H1 (cell line): ENCODE measurements around the gene CPM. TPM values are rescaled to one million over a fixed set of nuclear protein-coding genes. Genes with fewer than 3 reads are reported as not detected.

Source experiments
- BRCA1 ChIP-seq: IDR thresholded peaks from 2 replicates; pipeline ENCODE4 v1.6.1; 2012; ENCODE audit warnings: low read depth, low read length, improper control_type of control experiment
- CHD2 ChIP-seq: IDR thresholded peaks from 2 replicates; pipeline ENCODE4 v1.6.1; 2012; ENCODE audit warnings: low read length, improper control_type of control experiment
- CREB1 ChIP-seq: IDR thresholded peaks from 2 replicates; pipeline ENCODE4 v1.6.1; 2012; ENCODE audit warnings: inconsistent platforms
- EGR1 ChIP-seq: IDR thresholded peaks from 2 replicates; pipeline ENCODE4 v1.6.1; 2011; ENCODE audit warnings: low read depth, low read length, borderline replicate concordance
- FOSL1 ChIP-seq: IDR thresholded peaks from 2 replicates; pipeline ENCODE4 v1.6.1; 2011; ENCODE audit warnings: mild to moderate bottlenecking, low read depth, low read length, moderate library complexity; ENCODE audit not compliant: insufficient read depth
- JUND ChIP-seq: IDR thresholded peaks from 2 replicates; pipeline ENCODE4 v1.6.1; 2011; ENCODE audit warnings: mild to moderate bottlenecking, improper control_type of control experiment, low read length
- MAFK ChIP-seq: IDR thresholded peaks from 2 replicates; pipeline ENCODE4 v1.6.1; 2012; ENCODE audit warnings: low read depth, mild to moderate bottlenecking, improper control_type of control experiment, low read length
- NANOG ChIP-seq: IDR thresholded peaks from 2 replicates; pipeline ENCODE4 v1.6.1; 2011; ENCODE audit warnings: low read length, low read depth, mild to moderate bottlenecking, inconsistent platforms; ENCODE audit not compliant: insufficient read depth, poor library complexity, severe bottlenecking
- RBBP5 ChIP-seq: IDR thresholded peaks from 2 replicates; pipeline ENCODE4 v1.7.1; 2012; ENCODE audit warnings: low read depth, mild to moderate bottlenecking, inconsistent platforms, low read length, moderate library complexity, borderline replicate concordance
- SP4 ChIP-seq: IDR thresholded peaks from 2 replicates; pipeline ENCODE4 v1.6.1; 2012; ENCODE audit warnings: low read length, inconsistent platforms
- SUZ12 ChIP-seq: fragments of 200-600 bp; sonication (generic); IDR thresholded peaks from 2 replicates; pipeline ENCODE4 v1.6.1; 2012; ENCODE audit warnings: mild to moderate bottlenecking, inconsistent platforms, low read length, moderate library complexity, mixed read lengths
- polyA plus RNA-seq, 7 experiments: library from polyadenylated mRNA; depleted of rRNA in 3 of 7; stranded (reverse) in 5 of 7; unstranded in 2 of 7; fragments of >200 nt in 5 of 7; fragments of 200-250 nt in 2 of 7; gene quantifications; 1 replicate in 5 of 7; 2 replicates in 1 of 7; 4 replicates in 1 of 7; pipeline versions ENCODE4 v1.2.1 to v1.2.3, GENCODE V29; 2011 to 2013; ENCODE audit warnings: missing spikeins in 2 of 7, mixed read lengths in 2 of 7
- total RNA-seq: library from RNA; stranded (reverse); fragmentation: NEBNext Ultra II Directional; extraction: Animal tissue kit (Norgen Biotek cat#: 25700); gene quantifications from 2 replicates; pipeline ENCODE4 v1.2.1, GENCODE V29; 2021
- TF ChIP-seq, protein P1 (sequence below): fragments of 300-600 bp; sonication (generic); IDR thresholded peaks from 2 replicates; pipeline ENCODE4 v1.7.1; 2012; ENCODE audit warnings: low read length, moderate library complexity, mild to moderate bottlenecking, inconsistent platforms; ENCODE audit not compliant: insufficient replicate concordance

The CPM gene
- total and polyA plus RNA-seq, 2 of the 8 experiments (the other 6 are each of a cell fraction or from before 2014, with no cell fraction given): 0.33 to 3.1 TPM

DNA sequence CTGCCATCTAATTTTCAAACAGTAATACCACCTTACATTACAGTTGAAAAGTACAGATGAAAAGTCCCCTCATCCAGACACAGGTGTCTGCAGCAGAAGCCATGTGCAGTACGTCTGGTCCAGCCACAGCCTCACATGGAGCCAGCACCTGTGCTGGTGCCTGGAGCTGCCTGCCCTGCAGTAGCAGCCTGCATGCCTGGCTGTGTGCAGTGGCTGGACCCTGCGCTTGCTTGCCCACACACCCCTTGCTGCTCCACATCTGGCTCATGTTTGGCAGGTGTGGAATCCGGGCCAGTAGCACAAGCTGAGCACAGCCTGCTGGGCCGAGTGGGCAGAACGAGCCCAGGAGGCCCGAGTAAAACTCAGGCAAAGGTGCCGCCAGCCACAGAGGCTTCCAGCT lies 21.8 kb upstream of the CPM start (continued):
- TF ChIP-seq, protein P1, sequence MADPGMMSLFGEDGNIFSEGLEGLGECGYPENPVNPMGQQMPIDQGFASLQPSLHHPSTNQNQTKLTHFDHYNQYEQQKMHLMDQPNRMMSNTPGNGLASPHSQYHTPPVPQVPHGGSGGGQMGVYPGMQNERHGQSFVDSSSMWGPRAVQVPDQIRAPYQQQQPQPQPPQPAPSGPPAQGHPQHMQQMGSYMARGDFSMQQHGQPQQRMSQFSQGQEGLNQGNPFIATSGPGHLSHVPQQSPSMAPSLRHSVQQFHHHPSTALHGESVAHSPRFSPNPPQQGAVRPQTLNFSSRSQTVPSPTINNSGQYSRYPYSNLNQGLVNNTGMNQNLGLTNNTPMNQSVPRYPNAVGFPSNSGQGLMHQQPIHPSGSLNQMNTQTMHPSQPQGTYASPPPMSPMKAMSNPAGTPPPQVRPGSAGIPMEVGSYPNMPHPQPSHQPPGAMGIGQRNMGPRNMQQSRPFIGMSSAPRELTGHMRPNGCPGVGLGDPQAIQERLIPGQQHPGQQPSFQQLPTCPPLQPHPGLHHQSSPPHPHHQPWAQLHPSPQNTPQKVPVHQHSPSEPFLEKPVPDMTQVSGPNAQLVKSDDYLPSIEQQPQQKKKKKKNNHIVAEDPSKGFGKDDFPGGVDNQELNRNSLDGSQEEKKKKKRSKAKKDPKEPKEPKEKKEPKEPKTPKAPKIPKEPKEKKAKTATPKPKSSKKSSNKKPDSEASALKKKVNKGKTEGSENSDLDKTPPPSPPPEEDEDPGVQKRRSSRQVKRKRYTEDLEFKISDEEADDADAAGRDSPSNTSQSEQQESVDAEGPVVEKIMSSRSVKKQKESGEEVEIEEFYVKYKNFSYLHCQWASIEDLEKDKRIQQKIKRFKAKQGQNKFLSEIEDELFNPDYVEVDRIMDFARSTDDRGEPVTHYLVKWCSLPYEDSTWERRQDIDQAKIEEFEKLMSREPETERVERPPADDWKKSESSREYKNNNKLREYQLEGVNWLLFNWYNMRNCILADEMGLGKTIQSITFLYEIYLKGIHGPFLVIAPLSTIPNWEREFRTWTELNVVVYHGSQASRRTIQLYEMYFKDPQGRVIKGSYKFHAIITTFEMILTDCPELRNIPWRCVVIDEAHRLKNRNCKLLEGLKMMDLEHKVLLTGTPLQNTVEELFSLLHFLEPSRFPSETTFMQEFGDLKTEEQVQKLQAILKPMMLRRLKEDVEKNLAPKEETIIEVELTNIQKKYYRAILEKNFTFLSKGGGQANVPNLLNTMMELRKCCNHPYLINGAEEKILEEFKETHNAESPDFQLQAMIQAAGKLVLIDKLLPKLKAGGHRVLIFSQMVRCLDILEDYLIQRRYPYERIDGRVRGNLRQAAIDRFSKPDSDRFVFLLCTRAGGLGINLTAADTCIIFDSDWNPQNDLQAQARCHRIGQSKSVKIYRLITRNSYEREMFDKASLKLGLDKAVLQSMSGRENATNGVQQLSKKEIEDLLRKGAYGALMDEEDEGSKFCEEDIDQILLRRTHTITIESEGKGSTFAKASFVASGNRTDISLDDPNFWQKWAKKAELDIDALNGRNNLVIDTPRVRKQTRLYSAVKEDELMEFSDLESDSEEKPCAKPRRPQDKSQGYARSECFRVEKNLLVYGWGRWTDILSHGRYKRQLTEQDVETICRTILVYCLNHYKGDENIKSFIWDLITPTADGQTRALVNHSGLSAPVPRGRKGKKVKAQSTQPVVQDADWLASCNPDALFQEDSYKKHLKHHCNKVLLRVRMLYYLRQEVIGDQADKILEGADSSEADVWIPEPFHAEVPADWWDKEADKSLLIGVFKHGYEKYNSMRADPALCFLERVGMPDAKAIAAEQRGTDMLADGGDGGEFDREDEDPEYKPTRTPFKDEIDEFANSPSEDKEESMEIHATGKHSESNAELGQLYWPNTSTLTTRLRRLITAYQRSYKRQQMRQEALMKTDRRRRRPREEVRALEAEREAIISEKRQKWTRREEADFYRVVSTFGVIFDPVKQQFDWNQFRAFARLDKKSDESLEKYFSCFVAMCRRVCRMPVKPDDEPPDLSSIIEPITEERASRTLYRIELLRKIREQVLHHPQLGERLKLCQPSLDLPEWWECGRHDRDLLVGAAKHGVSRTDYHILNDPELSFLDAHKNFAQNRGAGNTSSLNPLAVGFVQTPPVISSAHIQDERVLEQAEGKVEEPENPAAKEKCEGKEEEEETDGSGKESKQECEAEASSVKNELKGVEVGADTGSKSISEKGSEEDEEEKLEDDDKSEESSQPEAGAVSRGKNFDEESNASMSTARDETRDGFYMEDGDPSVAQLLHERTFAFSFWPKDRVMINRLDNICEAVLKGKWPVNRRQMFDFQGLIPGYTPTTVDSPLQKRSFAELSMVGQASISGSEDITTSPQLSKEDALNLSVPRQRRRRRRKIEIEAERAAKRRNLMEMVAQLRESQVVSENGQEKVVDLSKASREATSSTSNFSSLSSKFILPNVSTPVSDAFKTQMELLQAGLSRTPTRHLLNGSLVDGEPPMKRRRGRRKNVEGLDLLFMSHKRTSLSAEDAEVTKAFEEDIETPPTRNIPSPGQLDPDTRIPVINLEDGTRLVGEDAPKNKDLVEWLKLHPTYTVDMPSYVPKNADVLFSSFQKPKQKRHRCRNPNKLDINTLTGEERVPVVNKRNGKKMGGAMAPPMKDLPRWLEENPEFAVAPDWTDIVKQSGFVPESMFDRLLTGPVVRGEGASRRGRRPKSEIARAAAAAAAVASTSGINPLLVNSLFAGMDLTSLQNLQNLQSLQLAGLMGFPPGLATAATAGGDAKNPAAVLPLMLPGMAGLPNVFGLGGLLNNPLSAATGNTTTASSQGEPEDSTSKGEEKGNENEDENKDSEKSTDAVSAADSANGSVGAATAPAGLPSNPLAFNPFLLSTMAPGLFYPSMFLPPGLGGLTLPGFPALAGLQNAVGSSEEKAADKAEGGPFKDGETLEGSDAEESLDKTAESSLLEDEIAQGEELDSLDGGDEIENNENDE: no peak
- TF ChIP-seq JUND (no peak), NANOG (no peak), EGR1 (no peak), CHD2 (no peak), MAFK (no peak), FOSL1 (no peak), CREB1 (no peak), SUZ12 (no peak), SP4 (no peak), BRCA1 (no peak), RBBP5 (no peak)
